HG03354 (cell line): ENCODE measurements around the gene MARVELD3.

ENCODE experiments used
- ATAC-seq: cut with Tn5 transposase; IDR thresholded peaks from one replicate; pipeline ENCODE4 v1.9.1; 2021; ENCODE audit warnings: mild to moderate bottlenecking; ENCODE audit not compliant: unreplicated experiment, poor library complexity, severe bottlenecking

Gene MARVELD3

GRCh38 chr16:71618429-71618828 is 7.6 kb upstream of the MARVELD3 start:
- ATAC-seq = no peak

GRCh38 chr16:71622088-71622487 is 3.9 kb upstream of the MARVELD3 start:
- no peak for ATAC-seq

DNA sequence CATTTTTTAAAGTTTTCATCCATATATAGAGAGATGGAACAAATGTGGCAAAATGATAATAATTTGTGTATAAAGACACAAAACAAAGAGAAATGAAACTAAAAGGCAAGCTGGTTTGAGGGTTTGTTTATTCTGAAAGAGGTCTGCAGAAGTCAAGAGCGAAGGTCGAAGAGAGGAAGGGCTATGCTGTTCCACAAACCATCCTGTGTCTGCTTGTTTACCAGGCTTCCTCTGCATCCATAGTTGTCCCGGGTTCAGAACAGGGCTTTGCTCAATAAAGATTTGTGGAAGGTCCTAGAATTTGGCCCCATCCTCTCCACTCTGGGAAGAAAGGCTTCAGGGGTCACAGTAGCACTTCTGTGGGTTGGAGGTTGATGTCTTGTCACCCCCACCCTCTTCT is 2.4 kb upstream of the MARVELD3 start:
- ATAC-seq = no peak

DNA sequence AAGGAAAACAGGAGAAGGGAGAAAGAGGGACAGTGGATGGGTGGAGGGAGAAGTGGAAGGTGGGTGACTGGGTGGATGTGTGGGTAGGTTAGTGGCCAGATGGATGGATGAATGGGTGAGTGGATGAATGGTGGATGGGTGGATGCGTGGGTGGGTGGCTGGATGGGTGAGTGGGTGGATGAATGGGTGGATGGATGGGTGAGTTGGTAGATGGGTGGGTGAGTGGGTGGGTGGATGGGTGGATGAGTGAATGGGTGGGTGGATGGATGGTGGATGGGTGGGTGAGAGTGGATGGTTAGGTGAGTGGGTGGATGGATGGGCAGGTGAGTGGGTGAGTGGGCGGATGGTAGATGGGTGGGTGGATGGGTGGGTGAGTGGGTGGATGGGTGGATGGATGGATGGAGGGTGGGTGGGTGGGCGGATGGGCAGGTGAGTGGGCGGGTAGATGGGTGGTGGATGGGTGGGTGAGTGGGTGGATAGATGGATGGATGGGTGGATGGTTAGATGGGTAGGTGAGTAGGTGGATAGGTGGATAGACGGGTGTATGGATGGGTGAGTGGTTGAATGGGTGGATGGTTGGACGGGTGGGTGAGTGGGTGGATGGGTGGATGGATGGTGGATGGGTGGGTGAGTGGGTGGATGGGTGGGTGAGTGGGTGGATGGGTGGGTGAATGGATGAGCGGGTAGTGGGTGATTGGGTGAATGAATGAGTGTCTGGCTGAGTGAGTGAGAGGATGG is 702 bp upstream of the MARVELD3 start:
- no peak for ATAC-seq

- no peak for ATAC-seq
Observed at GRCh38 chr16:71626858-71627213, 852 bp downstream of the MARVELD3 start.

DNA sequence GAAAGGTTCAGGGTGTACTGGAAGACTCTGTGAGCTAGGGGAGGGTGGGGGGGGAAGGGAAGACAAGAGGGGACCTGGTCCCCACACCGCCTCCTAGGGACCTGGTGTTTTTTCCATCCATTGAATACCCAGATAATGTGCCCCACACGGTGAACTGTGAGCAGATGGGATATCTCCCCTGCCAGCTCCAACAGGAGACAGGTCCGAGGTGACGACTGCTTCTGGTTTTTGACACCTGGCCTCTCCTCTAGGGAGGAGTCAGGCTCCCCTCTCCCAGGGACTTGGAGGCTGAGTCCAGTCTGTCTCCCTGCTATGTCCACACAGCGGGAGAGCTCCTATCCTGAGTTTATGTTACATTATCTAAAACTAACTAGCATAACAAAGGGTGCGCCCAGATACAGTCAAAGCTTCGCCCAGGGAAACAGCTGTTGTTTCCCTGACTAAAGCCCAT is 1.8 kb downstream of the MARVELD3 start:
- ATAC-seq = no peak

GRCh38 chr16:71628810-71629209 is 2.8 kb downstream of the MARVELD3 start:
- no peak for ATAC-seq

GRCh38 chr16:71629278-71630016 is 3.5 kb downstream of the MARVELD3 start:
- ATAC-seq = no peak

DNA sequence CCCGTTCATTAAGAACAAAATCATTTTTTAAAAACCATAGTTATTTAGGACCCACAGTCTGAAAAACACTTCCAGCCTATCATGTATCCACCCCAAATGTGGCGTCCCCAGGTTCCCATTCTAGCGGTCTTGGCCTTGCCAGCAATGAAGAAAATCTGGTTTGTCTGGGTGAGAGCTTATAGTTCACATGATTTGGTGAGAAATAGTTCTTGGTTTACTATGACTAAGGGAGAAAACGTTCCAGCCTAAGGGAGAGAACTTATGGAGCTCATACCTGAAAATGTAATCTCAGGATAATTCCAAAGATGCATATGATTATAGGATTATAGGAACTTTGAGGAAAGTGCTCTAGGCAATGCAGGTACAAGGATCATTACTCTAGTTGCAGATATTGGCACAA is 4.8 kb downstream of the MARVELD3 start:
- ATAC-seq = no peak

GRCh38 chr16:71631776-71632175 is 5.8 kb downstream of the MARVELD3 start:
- ATAC-seq = no peak

- no peak for ATAC-seq
Observed at GRCh38 chr16:71635632-71636031, 9.6 kb downstream of the MARVELD3 start.

DNA sequence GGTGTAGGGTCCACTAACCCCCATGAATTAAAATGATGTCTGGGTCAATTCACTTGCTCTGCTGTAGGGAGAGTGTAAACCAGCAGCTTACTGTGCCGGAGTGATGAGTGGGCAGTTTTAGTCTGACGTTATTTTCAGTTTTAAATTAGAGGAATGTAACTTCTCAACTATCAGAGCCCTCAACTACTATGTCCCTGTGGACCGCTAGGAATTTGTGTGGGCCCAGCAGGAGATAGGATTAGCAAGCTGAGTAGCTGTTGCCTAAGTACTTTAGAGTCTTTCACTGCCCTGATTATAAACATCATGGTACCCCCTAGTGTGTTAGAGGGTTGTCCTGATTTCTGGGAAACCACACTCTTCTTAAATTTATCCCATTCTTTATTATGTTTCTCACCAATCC is 11.4 kb downstream of the MARVELD3 start:
- no peak for ATAC-seq

- ATAC-seq = no peak
Observed at GRCh38 chr16:71645450-71645849, 19.5 kb downstream of the MARVELD3 start.

DNA sequence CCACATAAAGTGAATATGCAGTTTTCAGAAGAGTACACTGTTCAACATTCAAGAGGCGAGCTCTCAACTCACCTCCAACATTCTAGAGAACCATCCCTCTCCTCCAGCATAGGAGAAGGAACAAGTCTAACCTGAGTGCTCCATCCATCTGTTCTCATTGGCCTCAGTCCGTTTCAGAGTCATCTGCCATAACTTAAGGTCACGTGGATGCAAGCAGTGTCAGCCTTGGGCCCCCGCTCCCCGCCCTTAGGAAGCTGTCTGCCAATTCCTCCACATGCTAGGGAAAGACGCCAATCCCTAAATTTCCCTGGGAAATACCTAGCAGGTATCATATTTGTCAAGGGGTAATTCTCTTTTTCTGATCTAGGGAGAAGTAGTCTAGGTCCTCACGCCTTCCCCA is 21.4 kb downstream of the MARVELD3 start:
- ATAC-seq = no peak

- no peak for ATAC-seq
Observed at GRCh38 chr16:71648162-71648561, 22.2 kb downstream of the MARVELD3 start.

- ATAC-seq = no peak
Observed at GRCh38 chr16:71648921-71649320, 22.9 kb downstream of the MARVELD3 start.

DNA sequence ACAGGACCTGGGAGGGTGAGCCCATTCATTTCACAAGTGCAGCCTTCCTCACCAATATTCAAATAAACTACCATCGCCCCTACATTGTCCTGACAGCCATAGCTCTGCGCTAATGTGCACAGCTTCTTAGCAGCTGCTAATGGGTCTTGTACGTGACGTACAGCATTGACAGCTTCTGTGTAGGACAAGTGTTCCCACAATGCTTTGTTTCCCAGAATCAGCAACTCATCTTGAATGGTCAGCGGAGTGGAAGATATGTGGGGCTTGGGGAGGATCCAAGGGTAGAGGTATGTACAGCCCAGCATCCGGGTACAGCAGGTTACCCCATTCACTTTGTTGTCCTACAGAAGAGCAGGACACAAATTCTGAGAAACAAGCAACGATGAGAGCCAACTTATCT is 23.7 kb downstream of the MARVELD3 start:
- ATAC-seq = no peak

DNA sequence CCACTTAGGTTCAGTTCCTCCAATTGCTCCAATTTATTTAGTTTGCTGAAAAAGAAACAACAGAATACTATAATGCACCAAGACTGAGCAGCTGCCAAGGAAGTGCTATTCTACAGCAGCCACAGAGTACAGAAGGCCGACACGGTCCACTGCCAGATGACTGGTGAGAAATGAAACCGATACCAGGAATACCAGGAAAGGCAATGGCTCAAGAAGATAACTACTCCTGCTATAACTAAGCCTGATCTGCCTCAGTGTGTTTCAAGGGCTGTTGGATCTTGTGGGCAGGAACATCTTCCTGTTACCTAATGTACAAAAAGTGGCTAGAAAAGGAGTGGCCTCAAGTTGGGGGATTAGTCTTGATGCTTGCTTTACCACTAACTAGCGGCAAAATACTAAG is 32.8 kb downstream of the MARVELD3 start:
- no peak for ATAC-seq

DNA sequence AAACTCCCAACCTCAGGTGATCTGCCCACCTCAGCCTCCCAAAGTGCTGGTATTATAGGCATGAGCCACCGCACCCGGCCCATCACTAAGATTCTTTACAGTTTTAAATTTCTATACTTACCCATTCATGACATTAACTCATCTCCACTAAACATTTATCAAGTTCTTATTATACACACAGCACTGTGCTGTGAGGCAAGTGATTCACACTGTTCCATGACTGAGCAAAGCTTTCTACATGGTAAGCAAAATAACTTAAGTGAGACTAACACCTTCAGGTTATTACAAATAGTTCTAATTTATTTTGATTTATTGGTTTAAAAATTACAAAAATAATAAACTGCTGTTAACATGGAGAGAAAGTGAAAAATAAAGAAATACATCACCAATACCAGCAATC is 33.5 kb downstream of the MARVELD3 start:
- no peak for ATAC-seq

DNA sequence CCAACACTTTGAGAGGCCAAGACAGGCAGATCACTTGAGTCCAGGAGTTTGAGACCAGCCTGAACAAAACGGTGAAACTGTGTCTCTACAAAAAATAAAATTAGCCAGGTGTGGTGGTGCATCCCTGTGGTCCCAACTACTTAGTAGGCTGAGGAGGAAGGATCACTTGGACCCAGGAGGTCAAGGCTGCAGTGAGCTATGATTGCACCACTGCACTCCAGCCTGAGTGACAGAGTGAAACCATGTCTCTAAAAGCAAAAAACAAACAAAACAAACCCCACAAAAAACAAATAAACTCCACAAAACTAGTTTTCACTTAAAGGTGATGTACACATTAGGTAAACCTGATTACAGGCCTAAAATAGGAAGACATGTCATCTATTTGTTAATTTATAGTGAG is 40.3 kb downstream of the MARVELD3 start:
- no peak for ATAC-seq

DNA sequence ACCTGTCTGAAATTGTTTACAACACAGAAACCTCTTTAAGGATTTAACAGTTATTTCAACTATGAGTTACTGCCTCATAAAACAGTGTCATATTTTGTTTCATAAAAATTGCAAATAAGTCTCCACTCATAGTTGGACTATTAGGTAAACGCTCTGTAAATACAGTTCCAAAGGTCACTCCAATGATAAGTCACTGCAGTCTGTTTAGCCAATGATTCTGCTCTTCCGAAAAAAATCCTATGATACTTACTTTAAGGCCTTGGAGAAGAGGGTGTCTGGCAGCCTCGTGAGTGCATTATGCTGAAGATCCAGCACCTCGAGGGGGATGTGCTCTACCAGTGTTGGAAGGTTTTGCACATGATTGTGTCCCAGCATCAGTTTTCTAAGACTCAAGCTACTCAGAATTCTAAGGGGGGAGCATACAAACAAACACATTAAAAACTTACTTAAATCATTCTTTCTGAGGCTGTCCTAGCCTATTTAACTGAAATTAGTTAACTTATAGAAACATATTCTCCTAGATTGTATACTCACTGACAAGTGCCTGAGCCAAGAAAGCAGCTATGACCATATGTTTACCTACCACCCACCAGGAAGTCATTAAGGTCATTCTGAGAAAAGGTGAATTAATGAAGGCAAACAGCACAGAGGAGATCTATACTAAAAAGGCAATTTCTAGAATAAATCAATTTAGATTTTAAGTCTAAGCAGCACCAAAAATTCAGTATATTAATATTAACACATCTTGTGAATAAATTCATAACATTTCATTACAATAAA is 41.1 kb downstream of the MARVELD3 start:
- ATAC-seq = no peak
